Stimulated activated CD4-positive, alpha-beta T cell treated with anti-CD3 and anti-CD28 coated beads, Interleukin-4, amount 100 ng/mL, for 48 hours (primary cell): Measurements from ENCODE around the gene HBG1.

Source experiments
- DNase-seq, 2 donors: peaks; one replicate each; pipeline ENCODE4 v3.0.0-alpha.2; 2020; ENCODE audit warnings: low read depth in 2 of 2

Gene HBG1

GRCh38 chr11:5226732-5227310 is 22.8 kb downstream of the HBG1 start, which contains the start of gene HBB:
HBB (minus strand) TSS chr11:5227071; CDS start chr11:5227021, 50 bp downstream.
- DNase-seq: no peak

DNA sequence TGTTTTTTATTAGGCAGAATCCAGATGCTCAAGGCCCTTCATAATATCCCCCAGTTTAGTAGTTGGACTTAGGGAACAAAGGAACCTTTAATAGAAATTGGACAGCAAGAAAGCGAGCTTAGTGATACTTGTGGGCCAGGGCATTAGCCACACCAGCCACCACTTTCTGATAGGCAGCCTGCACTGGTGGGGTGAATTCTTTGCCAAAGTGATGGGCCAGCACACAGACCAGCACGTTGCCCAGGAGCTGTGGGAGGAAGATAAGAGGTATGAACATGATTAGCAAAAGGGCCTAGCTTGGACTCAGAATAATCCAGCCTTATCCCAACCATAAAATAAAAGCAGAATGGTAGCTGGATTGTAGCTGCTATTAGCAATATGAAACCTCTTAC is 24.2 kb downstream of the HBG1 start:
- DNase-seq: no peak

DNA sequence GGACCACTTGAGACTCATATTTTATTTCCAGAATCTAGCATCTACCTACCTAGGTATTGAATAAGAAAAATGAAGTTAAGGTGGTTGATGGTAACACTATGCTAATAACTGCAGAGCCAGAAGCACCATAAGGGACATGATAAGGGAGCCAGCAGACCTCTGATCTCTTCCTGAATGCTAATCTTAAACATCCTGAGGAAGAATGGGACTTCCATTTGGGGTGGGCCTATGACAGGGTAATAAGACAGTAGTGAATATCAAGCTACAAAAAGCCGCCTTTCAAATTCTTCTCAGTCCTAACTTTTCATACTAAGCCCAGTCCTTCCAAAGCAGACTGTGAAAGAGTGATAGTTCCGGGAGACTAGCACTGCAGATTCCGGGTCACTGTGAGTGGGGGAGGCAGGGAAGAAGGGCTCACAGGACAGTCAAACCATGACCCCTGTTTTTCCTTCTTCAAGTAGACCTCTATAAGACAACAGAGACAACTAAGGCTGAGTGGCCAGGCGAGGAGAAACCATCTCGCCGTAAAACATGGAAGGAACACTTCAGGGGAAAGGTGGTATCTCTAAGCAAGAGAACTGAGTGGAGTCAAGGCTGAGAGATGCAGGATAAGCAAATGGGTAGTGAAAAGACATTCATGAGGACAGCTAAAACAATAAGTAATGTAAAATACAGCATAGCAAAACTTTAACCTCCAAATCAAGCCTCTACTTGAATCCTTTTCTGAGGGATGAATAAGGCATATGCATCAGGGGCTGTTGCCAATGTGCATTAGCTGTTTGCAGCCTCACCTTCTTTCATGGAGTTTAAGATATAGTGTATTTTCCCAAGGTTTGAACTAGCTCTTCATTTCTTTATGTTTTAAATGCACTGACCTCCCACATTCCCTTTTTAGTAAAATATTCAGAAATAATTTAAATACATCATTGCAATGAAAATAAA is 24.8 kb downstream of the HBG1 start:
- DNase-seq: no peak

DNA sequence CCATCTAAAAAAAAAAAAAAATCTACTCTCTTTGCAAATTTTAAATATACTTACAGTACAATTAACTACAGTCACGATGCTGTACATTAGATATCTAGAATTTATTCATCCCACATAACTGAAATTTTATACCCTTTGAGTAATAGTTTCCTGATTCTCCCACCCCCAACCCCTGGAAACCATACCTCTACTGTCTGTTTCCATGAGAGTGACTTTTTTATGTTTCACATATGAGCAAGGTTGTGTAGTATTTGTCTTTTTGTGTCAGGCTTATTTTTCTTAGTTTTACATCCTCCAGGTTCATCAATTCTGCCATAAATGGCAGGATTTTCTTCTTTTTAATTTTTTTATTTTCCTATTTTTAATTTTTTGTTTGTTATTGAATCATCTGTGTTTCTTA is 26.0 kb downstream of the HBG1 start:
- no peak for DNase-seq

DNA sequence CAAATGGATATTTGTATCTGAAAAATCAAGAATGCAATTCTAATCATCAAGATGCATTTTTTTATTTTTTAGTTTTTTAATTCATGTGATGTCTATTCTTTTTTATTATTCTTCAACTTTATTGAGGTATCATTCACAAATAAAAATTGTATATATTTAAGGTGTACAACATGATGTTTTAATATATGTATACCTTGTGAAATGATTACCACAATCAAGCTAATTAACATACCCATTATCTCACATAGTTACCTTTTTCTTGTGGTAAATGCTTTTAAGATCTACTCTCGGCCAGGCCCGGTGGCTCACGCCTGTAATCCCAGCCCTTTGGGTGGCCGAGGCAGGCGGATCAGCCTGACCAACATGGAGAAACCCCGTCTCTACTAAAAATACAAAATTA is 26.5 kb downstream of the HBG1 start:
- no peak for DNase-seq

- DNase-seq: no peak
These were observed 39.2 kb downstream of the HBG1 start for GRCh38 chr11:5210376-5210885.

DNA sequence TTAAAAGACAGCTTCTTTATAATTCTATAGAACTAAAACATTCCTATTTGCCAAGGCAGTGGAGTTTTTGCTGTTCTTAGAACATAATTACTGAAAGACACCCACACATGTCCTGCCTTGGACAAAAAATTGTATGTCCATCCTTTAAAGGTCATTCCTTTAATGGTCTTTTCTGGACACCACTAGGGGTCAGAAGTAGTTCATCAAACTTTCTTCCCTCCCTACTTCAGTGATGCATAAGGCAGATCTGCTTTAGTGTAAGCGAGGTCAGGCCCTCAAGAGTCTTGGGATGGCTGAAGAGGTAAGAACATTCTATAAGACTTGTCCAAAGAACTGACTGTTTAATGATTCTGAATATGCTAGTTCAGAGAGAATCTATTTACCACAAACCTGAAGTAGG is 44.9 kb downstream of the HBG1 start:
- no peak for DNase-seq

DNA sequence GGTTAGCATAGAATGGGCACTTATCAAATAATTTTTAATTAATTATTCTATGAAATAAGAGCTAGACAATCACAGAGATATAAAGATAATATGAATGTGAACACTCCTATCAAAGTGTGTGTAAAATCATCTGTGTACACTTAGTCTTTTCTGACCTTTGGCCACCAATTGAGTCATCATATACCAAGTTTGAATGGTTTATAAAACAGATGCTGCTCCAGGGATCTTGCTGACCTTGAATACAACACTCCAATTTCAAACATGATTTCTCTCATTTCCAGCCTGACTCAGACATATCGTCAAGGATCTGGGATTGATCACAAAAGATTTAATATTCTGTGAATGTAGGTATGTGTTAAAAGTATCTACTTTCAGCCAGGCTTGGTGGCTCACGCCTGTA is 46.3 kb downstream of the HBG1 start:
- no peak for DNase-seq

- no peak for DNase-seq
These were observed 49.1 kb downstream of the HBG1 start, which contains the start of gene OR51V1 for GRCh38 chr11:5200582-5200981. OR51V1 (minus strand) TSS chr11:5200682; CDS start chr11:5200682, 0 bp downstream.

DNA sequence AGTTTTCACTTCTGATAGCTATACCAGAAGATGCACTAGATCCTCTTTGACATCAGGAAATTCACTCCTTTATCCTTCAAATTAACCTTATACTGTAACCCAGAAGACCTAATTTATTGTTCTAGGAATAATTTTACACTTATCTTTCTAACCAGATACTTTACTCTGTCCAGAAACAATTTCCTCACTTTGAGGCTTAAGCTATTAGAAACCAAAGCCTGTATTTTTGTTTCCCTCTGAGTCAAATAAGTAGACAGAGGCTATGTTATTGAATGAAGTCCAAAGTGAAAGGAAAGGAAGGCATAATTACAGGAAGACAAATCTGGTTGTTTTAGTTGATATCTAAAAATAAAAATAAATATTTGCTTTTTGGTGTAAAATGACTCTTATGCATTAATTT is 51.4 kb downstream of the HBG1 start:
- no peak for DNase-seq
